OCI-LY3 (cell line): ENCODE measurements around the gene MAGI2.

Source experiments
- H2AFZ ChIP-seq: fragments of 200-600, 300-600 bp; shearing (Covaris generic); 2 replicates; pipeline ENCODE4 v1.6.0; 2014; ENCODE audit warnings: antibody characterized with exemption, low read depth, low read length
- H3K27ac ChIP-seq: fragments of 200-600, 300-600 bp; sonication (generic); 2 replicates; pipeline ENCODE4 v1.5.1; 2014; ENCODE audit warnings: mild to moderate bottlenecking, low read length, moderate library complexity, mixed read lengths
- H3K27me3 ChIP-seq: fragments of 200-600, 300-600 bp; sonication (generic); 2 replicates; pipeline ENCODE4 v1.6.1; 2014; ENCODE audit warnings: low read depth, low read length, mixed read lengths
- H3K36me3 ChIP-seq: fragments of 200-600, 300-600 bp; sonication (generic); replicated peaks from 2 replicates; pipeline ENCODE3; 2014; ENCODE audit warnings: low read depth, low read length, mixed read lengths
- H3K4me1 ChIP-seq: fragments of 300-600, 200-600 bp; sonication (generic); 2 replicates; pipeline ENCODE4 v1.6.1; 2014; ENCODE audit warnings: low read length, mixed read lengths
- H3K4me2 ChIP-seq: fragments of 200-600, 300-600 bp; sonication (generic); 2 replicates; pipeline ENCODE4 v1.6.1; 2014; ENCODE audit warnings: low read length, mixed read lengths
- H3K4me3 ChIP-seq: fragments of 300-600, 200-600 bp; sonication (generic); 2 replicates; pipeline ENCODE4 v1.5.1; 2014; ENCODE audit warnings: antibody characterized with exemption, mild to moderate bottlenecking, low read length, moderate library complexity
- H3K79me2 ChIP-seq: fragments of 300-600, 200-600 bp; shearing (Covaris generic); 2 replicates; pipeline ENCODE4 v1.6.1; 2014; ENCODE audit warnings: mild to moderate bottlenecking, low read length, mixed read lengths
- H3K9ac ChIP-seq: fragments of 300-600, 200-600 bp; shearing (Covaris generic); 2 replicates; pipeline ENCODE4 v1.6.0; 2014; ENCODE audit warnings: mild to moderate bottlenecking, low read length, moderate library complexity
- H3K9me3 ChIP-seq: fragments of 200-600, 300-600 bp; shearing (Covaris generic); 2 replicates; pipeline ENCODE4 v1.6.1; 2014; ENCODE audit warnings: low read length, mixed read lengths; ENCODE audit not compliant: insufficient read depth
- H4K20me1 ChIP-seq: fragments of 200-600, 300-600 bp; sonication (generic); 2 replicates; pipeline ENCODE4 v1.6.1; 2016; ENCODE audit warnings: low read length, mixed read lengths; ENCODE audit not compliant: insufficient read depth
- CTCF ChIP-seq: fragments of 200-600, 300-600 bp; sonication (generic); IDR thresholded peaks from 2 replicates; pipeline ENCODE4 v1.5.1; 2014; ENCODE audit warnings: antibody characterized with exemption, low read length, low read depth
- EZH2phosphoT487 ChIP-seq: fragments of 200-600 bp; shearing (Covaris generic); IDR thresholded peaks from 2 replicates; pipeline ENCODE4 v1.6.1; 2018; ENCODE audit warnings: antibody characterized with exemption, mixed run types, low read depth

The MAGI2 gene

DNA sequence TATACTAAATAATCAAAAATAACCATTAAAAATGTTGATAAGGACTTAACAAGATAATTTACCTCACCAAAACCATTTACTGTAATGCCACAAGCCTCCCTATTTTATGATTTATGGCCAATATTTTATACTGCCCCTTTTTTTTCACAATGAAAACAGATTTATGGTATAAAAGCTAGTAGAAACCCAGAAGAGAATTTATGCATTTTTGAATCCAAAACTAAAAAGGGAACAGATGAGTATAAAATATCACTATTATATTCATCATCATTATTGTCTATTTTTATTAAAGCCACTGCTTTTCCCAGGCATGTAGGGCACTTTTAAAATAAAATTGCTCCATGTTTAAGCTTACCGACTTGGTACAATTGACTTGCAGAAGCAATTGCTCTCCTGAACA lies 1229.9 kb downstream of the MAGI2 start:
- Histone ChIP-seq H4K20me1 (no peaks in the 10 kb centered on the region), H3K27ac (no peak overlapping the region), H3K9me3 (no peaks in the 10 kb centered on the region), H3K27me3 (peaks cover 3% of the 10 kb centered on the region; the same call in 1 of the 2 replicates), H3K79me2 (no peaks in the 10 kb centered on the region), H3K4me2 (no peak overlapping the region), H3K4me3 (no peak overlapping the region), H3K9ac (no peak overlapping the region), H2AFZ (no peak overlapping the region), H3K4me1 (no peaks in the 10 kb centered on the region), H3K36me3 (no peaks in the 10 kb centered on the region)
- TF ChIP-seq CTCF, result no peak
- no peak for TF ChIP-seq EZH2phosphoT487

DNA sequence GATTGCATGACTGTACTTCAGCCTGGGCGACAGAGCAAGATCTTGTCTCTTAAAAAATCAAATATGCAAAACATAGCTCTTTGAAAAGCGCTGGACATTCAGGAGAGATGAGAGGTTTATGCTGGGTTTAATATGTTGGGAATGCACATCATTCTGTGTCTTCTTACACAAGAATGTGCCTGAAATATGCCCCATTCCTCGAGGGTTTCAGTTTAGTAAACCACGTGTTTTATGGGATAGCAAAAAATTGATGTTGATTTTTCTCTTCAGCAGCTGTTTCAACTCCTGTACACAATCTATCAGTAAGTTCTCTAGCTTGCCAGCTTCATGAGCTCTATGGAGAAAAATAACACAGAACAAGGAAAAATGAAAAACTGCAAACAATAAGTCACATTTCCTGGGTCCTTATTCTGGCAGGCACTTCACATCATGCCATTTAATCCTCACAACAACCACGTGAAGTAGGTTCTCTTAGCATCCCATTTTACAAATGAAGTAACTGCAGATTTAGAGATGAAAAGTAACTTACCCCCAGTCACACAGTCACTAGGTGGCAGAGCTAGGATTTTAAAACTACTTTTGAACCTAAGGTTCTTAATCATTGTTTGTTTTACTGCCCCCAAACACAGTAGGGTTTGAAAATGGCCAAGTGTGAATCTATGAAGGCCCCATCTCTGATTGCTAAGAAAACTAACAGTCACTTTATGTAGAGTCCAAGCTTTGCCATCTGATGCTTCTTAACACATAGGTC lies 1231.3 kb downstream of the MAGI2 start:
- Histone ChIP-seq H3K9ac (no peak overlapping the region), H3K27ac (no peak overlapping the region), H4K20me1 (no peaks in the 10 kb centered on the region), H3K4me2 (no peak overlapping the region), H3K27me3 (peaks cover 3% of the 10 kb centered on the region; the same call in 1 of the 2 replicates), H3K9me3 (no peaks in the 10 kb centered on the region), H3K79me2 (no peaks in the 10 kb centered on the region), H3K36me3 (no peaks in the 10 kb centered on the region), H3K4me3 (no peak overlapping the region), H3K4me1 (no peaks in the 10 kb centered on the region), H2AFZ (no peak overlapping the region)
- TF ChIP-seq EZH2phosphoT487, result no peak
- TF ChIP-seq CTCF, result peak; percentile 25

DNA sequence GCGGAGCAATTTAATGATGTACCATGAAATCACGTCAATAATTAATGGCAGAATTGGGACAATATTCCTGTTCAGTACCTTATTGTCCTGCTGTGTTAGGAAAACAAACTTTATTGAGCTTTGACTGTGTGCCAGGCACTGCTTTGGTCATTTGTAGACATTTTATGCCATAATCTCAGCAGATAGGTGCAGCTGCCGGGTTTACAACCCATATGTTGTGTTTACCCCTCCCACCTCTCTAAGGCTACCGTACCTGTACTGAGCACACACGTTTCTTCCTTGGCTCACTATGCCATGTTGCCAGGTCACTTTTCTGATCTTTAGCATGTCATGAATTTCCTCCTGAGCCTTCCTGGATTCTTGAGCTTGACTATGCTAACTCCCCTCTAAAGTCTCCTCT lies 1232.7 kb downstream of the MAGI2 start:
- Histone ChIP-seq H2AFZ (no peak overlapping the region), H3K79me2 (no peaks in the 10 kb centered on the region), H3K9me3 (no peaks in the 10 kb centered on the region), H3K9ac (no peak overlapping the region), H3K36me3 (no peaks in the 10 kb centered on the region), H3K4me3 (no peak overlapping the region), H3K4me2 (no peak overlapping the region), H3K4me1 (no peaks in the 10 kb centered on the region), H3K27ac (no peak overlapping the region), H3K27me3 (peaks cover 7% of the 10 kb centered on the region; the same call in 1 of the 2 replicates), H4K20me1 (no peaks in the 10 kb centered on the region)
- TF ChIP-seq CTCF, result no peak
- no peak for TF ChIP-seq EZH2phosphoT487

DNA sequence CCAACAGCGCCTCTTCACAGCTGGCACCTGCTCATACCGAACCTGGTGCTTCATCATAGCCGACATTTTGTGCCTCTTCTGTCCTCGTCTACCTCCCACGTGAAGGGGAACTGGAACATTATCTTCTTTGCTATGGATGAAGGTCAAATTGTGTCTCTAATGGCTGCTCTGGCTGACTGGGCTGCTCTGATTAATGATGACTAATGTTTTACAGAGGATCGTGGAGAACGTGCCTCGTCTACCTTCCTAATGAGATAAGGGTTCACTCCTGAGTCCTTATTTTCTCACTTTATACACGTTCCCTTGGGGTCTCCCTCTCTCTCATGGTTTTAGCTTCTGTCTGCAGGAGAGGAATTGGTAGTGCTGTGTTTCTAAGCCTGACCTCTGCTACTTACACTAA lies 1234.6 kb downstream of the MAGI2 start:
- Histone ChIP-seq H3K9ac (no peak overlapping the region), H2AFZ (no peak overlapping the region), H3K27ac (no peak overlapping the region), H3K4me1 (no peaks in the 10 kb centered on the region), H3K4me2 (no peak overlapping the region), H3K4me3 (no peak overlapping the region), H4K20me1 (no peaks in the 10 kb centered on the region), H3K9me3 (no peaks in the 10 kb centered on the region), H3K36me3 (no peaks in the 10 kb centered on the region), H3K79me2 (no peaks in the 10 kb centered on the region), H3K27me3 (peaks cover 7% of the 10 kb centered on the region; the same call in 1 of the 2 replicates)
- TF ChIP-seq CTCF (no peak), EZH2phosphoT487 (no peak)
